SU-DHL-6 (cell line): Measurements from ENCODE around the gene TMEM134.

Experiments
- H2AFZ ChIP-seq: fragments of 200-600 bp; sonication (generic); 2 replicates; pipeline ENCODE4 v1.6.1; 2014; ENCODE audit warnings: low read depth, mild to moderate bottlenecking, moderate library complexity, mixed read lengths, antibody characterized with exemption, low read length; ENCODE audit not compliant: severe bottlenecking
- H3F3A ChIP-seq: fragments of 200-600 bp; shearing (Covaris generic); 2 replicates; pipeline ENCODE4 v1.6.0; 2016; ENCODE audit warnings: antibody characterized with exemption, mild to moderate bottlenecking; ENCODE audit not compliant: insufficient read depth
- H3K27ac ChIP-seq: fragments of 200-600 bp; sonication (generic); 2 replicates; pipeline ENCODE4 v1.5.1; 2016; ENCODE audit warnings: low read depth, mild to moderate bottlenecking, low read length, moderate library complexity, mixed read lengths
- H3K27me3 ChIP-seq: fragments of 200-600 bp; sonication (generic), shearing (Covaris generic); 2 replicates; pipeline ENCODE4 v1.6.0; 2014; ENCODE audit warnings: mild to moderate bottlenecking, low read length
- H3K36me3 ChIP-seq: fragments of 200-600 bp; sonication (generic); 2 replicates; pipeline ENCODE4 v1.6.1; 2014; ENCODE audit warnings: mild to moderate bottlenecking, low read length, mixed read lengths
- H3K4me2 ChIP-seq: fragments of 300-600, 200-600 bp; shearing (Covaris generic), sonication (generic); 2 replicates; pipeline ENCODE4 v1.6.0; 2014; ENCODE audit warnings: low read length, low read depth, mild to moderate bottlenecking; ENCODE audit not compliant: poor library complexity, severe bottlenecking
- H3K4me3 ChIP-seq: fragments of 200-600 bp; sonication (generic); 2 replicates; pipeline ENCODE4 v1.5.1; 2014; ENCODE audit warnings: antibody characterized with exemption, low read length, mild to moderate bottlenecking, mixed read lengths; ENCODE audit not compliant: insufficient read depth, poor library complexity, severe bottlenecking
- H3K79me2 ChIP-seq: fragments of 200-600 bp; sonication (generic); 2 replicates; pipeline ENCODE4 v1.6.1; 2014; ENCODE audit warnings: mild to moderate bottlenecking, low read length, moderate library complexity; ENCODE audit not compliant: insufficient read depth
- H3K9ac ChIP-seq: fragments of 200-600 bp; sonication (generic); 2 replicates; pipeline ENCODE4 v1.7.0; 2014; ENCODE audit warnings: mild to moderate bottlenecking, low read length
- H3K9me2 ChIP-seq: fragments of 200-600 bp; sonication (generic); replicated peaks from 2 replicates; pipeline ENCODE4 v1.6.1; 2014; ENCODE audit warnings: low read length; ENCODE audit not compliant: insufficient read depth
- H3K9me3 ChIP-seq: fragments of 200-600 bp; sonication (generic); 2 replicates; pipeline ENCODE4 v1.6.1; 2014; ENCODE audit warnings: low read length, mixed read lengths; ENCODE audit not compliant: insufficient read depth
- H4K20me1 ChIP-seq: fragments of 200-600 bp; sonication (generic); 2 replicates; pipeline ENCODE4 v1.6.1; 2014; ENCODE audit warnings: low read depth, mild to moderate bottlenecking, antibody characterized with exemption, low read length, moderate library complexity, mixed read lengths
- CTCF ChIP-seq: fragments of 200-600 bp; sonication (generic); IDR thresholded peaks from one replicate; pipeline ENCODE4 v1.5.1; 2017; ENCODE audit warnings: antibody characterized with exemption, mild to moderate bottlenecking, low read length, moderate library complexity; ENCODE audit not compliant: insufficient read depth, poor library complexity, severe bottlenecking
- EZH2phosphoT487 ChIP-seq: fragments of 200-600 bp; sonication (generic), shearing (Covaris generic); conservative IDR thresholded peaks from 2 replicates; pipeline ENCODE4 v1.6.1; 2018; ENCODE audit warnings: mild to moderate bottlenecking, antibody characterized with exemption, low read length, moderate library complexity, mixed read lengths

TMEM134 gene

GRCh38 chr11:67503119-67504004 is 34.3 kb upstream of the TMEM134 start:
- H3K27ac ChIP-seq: no peak overlapping the region
- no peak overlapping the region for H2AFZ ChIP-seq
- TF ChIP-seq CTCF (no peak), EZH2phosphoT487 (no peak)
- no peaks in the 10 kb centered on the region for H3K27me3 ChIP-seq
- peak overlapping the region; percentile 76 for H3K4me2 ChIP-seq
- no peaks in the 10 kb centered on the region; the same call in 1 of the 2 replicates for H4K20me1 ChIP-seq
- peak overlapping the region; percentile 98 for H3K9ac ChIP-seq
- H3K4me3 ChIP-seq: peak overlapping the region; percentile 98
- H3K9me3 ChIP-seq: no peaks in the 10 kb centered on the region
- no peaks in the 10 kb centered on the region for H3K36me3 ChIP-seq
- peaks cover 13% of the 10 kb centered on the region for H3F3A ChIP-seq
- H3K79me2 ChIP-seq: peaks cover 24% of the 10 kb centered on the region
- H3K9me2 ChIP-seq: no peaks in the 10 kb centered on the region

GRCh38 chr11:67502328-67502979 is 33.4 kb upstream of the TMEM134 start:
- Histone ChIP-seq H3K9ac (no peak overlapping the region), H4K20me1 (no peaks in the 10 kb centered on the region; the same call in 1 of the 2 replicates), H3K4me2 (no peak overlapping the region), H3K79me2 (peaks cover 23% of the 10 kb centered on the region), H3K27me3 (no peaks in the 10 kb centered on the region), H3K9me3 (no peaks in the 10 kb centered on the region), H3K9me2 (no peaks in the 10 kb centered on the region), H3K27ac (no peak overlapping the region), H3K4me3 (no peak overlapping the region), H2AFZ (no peak overlapping the region), H3K36me3 (no peaks in the 10 kb centered on the region), H3F3A (peaks cover 13% of the 10 kb centered on the region)
- TF ChIP-seq CTCF (no peak), EZH2phosphoT487 (no peak)

GRCh38 chr11:67501854-67502253 is 32.8 kb upstream of the TMEM134 start:
- H3F3A ChIP-seq: peaks cover 13% of the 10 kb centered on the region
- no peaks in the 10 kb centered on the region for H3K27me3 ChIP-seq
- no peak overlapping the region for H3K9ac ChIP-seq
- no peaks in the 10 kb centered on the region; the same call in 1 of the 2 replicates for H4K20me1 ChIP-seq
- no peaks in the 10 kb centered on the region for H3K9me3 ChIP-seq
- no peaks in the 10 kb centered on the region for H3K36me3 ChIP-seq
- H3K4me2 ChIP-seq: no peak overlapping the region
- no peaks in the 10 kb centered on the region for H3K9me2 ChIP-seq
- no peak overlapping the region for H2AFZ ChIP-seq
- no peak overlapping the region for H3K27ac ChIP-seq
- TF ChIP-seq EZH2phosphoT487 (no peak), CTCF (no peak)
- H3K79me2 ChIP-seq: peaks cover 17% of the 10 kb centered on the region
- no peak overlapping the region for H3K4me3 ChIP-seq
